NCI-H345 (cell line): ENCODE data around the gene MSRB1.
"Not testable (repeated sequence)": the region's sequence is repeated elsewhere in the genome, so short reads cannot be mapped to it uniquely, and the experiment has no call there.

Experiments used
- DNase-seq: peaks from one replicate; lab custom pipeline; 2025; lab: John Stamatoyannopoulos, UW

The MSRB1 gene

DNA sequence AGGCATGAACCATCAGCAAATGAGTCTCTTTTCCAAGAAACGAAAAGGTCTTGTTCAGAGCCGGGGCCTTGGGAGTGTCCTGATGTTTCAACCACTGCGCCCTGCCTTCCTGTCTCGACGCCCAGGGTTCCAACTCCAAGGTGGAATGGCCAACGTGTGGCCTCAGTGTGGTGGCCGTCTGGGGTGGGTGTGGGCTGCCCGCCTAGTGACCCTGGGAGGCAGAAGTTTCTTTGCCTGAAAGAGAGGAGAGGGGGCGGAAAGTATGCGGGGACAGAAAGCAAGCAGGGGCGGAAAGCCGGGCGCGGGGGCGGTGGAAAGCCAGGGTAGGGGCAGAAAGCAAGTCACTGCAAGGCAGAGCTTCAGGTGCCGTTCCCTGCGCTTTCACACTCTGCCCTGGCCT is 4.1 kb downstream of the MSRB1 start:
- no peak for DNase-seq

DNA sequence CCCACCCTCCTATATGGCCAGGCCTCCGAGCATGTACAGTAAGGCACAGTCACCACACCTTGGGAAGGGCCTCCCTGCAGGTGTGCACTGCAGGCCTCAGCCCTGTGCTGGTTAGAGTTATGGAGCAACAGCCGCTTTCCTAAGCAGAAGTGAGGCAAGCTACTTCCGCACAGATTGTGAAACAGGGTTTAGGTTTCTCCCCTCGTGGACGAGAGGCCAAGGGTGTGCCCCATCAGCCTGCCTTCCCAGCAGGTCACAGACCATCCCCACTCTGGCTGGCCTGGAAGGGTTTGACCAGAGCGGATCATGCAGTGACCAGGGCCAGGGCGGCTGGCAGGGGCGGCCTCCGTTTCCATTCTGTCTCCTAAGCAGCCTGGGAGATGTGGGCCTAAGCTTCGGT is 4.7 kb downstream of the MSRB1 start:
- DNase-seq = no peak

DNA sequence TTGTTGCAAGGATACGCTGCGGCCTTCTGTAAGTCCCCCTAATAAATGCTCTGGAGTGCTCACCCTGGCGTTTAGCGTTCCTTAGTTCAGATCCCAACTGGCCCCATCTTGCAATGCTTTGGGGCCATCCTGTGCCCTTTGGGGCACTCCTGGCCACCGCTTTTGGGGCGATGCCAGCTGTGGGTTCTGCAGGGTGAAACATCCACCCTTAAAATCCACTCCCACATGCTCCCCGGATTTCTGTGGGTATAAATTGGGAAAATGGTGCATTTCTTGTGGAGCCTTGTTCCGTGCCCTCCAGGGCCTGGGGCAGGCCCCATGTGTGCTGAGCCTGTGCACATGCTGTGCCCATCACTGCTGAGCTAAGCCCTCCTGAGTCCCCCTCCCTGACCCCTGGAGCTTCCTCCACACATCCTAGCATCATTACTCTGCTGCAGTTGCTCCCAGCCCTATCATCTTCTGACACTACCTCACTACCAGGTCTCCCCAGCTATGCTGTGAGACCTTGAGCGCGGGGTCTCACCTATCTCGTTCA is 6.0 kb downstream of the MSRB1 start:
- no peak for DNase-seq

DNA sequence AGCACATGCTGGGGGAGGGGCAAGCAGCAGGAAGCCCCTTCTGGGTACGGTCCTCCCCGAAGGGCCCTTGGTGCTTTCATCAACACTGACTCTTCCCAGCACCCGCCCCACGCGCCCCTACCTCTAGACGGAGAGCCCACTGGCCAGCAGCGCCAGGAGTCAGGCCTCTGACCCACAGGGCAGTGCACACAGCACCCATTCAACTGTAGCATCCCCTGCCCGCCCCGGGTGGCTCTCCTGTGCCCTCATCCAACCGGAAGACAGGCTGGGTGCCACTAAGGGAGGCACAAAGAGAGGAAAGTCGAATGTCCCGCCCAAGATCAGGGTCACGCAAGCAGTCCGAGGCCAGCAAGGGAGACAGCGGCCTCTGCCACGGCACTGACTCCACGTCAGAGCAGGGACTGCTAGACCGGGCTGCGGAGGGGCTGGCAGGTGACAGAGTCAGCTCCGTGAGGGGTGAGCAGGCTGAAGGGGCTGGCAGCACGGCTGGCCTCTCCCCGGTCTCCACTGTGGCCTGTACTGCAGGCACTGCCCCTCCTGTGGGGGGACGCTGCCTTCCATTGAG is 9.8 kb downstream of the MSRB1 start:
- no peak for DNase-seq

DNA sequence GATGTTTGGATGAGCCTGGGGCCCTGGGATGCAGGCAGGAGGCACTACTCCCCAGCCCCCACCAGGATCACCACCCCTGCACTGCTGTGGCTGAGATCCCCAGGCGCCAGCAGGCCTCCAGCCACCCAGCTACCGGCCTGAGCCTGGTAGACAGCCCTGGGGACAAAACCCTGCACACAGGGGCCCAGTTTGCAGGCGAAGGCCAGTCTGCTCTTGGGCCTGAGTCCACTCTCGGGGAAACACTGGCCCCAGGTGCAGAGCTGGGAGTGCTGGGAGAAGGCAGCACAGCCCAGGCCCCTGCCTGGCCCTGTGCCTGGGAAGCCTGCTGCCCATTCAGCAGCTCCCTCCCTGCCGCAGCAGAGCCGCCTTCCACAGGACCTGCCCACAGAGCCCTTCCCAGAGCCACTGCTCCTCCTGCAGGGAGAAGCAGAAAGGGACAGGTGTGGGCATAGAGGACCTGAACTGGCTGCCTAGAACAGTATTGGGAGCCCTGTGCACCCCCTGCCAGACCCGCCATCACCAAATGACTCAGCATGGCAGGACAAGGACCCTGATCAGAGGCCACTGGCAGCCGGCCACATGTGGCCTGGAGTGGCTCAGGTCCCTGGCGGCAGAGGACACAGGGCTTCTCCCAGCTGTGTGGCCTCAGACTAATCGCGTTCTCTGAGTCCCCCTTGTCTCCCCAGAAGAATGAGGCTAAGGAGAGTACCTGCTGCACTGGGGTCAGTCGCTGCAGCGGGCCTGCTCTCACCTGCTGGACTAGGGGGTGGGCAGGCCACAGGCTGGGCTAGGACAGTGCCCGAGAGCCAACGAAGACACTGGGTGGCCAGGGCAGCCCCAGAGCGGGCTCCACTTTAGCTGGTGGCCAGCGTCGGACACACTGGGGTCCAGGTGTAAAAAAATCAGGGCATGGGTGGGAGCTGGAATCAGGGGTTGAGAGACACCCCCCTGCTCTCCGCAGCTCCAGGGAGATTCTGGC is 10.7 kb downstream of the MSRB1 start:
- DNase-seq = no peak

DNA sequence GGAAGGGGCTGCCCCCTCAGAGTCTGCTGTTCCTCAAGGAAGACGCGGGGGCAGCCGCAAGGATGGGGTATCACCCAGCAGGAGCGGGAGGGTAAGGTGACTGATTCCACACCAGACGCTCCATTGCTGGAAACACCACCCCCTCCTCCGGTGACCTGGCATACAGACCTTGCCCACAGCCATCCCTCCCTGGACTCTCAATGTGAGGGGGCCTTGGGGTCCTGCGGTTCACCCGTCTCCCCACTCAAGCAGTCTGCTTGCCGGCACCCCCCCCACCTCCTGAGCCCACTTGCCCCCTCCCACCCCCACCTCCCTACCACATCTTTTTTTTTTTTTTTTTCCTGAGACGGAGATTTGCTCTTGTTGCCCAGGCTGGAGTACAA is 12.7 kb downstream of the MSRB1 start:
- no peak for DNase-seq

DNA sequence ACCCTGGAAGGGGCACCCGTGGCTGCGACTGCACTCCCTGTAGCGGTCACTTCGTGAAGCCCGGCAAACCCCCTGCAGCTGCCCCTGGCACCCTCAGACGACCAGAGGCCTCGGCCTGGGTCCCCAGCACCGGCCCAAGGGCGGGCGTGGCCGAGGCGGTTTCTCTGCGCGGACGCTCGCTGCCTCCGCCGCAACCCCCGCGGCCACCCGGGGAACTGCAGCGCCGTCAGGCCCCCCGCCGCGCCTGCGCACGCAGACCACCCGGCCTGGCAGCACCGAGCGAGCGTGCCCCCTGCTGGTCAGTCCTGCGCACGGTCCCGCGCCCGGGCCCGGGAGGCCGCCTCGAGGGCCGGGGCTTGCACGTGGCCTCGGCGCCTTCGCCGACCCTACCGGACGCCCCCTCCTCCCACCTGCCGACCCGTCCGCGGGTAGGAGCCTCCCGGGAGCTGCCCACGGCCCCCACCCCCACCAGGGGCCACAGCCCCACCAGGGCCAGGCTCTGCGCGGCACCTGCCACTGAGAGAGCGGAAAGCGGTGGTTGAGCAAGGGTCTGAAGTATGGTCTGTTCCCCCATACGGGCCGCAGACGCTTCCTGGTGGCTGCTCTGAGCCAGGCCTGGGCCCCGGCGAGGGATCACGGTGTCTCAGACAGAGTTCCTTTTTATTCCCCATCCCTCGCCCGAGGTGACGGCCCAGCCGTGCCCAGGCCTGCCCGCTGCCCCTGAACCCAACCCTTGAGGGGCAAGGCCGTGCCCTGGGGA is 13.2 kb downstream of the MSRB1 start:
- DNase-seq = peak; percentile 86

DNA sequence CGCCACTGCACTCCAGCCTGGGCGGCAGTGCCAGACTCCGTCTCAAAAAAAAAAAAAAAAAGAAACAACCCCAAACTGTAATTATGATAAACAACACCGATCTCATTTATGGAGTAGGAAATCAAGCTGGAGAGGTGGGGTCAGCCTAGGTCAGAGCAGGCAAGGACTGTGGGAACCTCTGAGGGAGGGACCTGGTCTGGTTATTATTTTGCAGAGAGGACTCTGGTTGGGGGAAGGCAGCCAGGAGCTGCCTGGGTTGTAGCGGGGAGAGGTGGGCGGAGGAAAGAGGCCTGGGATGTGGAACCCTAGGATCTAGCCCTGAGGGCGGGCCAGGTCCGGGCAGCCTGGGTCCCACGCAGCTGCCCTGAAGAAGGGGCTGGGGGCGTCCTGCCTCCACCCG is 13.9 kb downstream of the MSRB1 start:
- DNase-seq = peak; percentile 17

DNA sequence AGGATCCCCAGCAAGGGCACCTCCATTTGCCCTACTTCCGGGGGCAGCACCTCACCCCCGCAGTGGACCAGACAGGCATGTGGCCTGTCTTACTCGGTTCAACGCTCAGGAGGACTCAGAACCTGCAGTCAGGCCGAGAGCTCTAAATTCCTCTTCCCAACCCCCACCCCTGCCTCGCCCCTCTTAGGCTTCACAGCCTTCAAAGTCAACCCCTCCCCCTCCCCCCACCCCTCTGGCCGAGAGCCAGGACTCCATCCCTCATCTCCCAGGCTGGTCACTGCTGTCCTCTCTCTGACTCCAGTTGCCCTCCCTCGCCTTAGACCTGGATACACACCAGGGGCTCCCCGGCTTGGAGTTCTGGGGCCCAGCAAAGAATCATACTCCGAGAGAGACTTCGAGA is 16.7 kb downstream of the MSRB1 start:
- no peak for DNase-seq

DNA sequence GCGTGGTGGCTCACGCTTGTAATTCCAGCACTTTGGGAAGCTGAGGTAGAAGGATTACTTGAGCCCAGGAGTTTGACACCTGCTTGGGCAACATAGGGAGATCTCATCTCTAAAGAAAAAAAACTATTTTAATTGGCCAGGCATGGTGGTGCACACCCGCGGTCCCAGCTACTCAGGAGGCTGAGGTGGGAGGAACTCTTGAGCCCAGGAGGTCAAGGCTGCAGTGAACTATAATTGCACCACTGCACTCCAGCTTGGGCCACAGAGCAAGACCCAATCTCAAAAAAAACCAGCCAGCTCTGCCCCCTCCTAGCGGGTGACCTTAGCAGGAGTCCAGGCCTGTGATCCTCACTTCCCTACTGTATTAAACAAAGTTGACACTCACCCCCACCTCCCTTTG is 18.9 kb downstream of the MSRB1 start:
- no peak for DNase-seq

DNA sequence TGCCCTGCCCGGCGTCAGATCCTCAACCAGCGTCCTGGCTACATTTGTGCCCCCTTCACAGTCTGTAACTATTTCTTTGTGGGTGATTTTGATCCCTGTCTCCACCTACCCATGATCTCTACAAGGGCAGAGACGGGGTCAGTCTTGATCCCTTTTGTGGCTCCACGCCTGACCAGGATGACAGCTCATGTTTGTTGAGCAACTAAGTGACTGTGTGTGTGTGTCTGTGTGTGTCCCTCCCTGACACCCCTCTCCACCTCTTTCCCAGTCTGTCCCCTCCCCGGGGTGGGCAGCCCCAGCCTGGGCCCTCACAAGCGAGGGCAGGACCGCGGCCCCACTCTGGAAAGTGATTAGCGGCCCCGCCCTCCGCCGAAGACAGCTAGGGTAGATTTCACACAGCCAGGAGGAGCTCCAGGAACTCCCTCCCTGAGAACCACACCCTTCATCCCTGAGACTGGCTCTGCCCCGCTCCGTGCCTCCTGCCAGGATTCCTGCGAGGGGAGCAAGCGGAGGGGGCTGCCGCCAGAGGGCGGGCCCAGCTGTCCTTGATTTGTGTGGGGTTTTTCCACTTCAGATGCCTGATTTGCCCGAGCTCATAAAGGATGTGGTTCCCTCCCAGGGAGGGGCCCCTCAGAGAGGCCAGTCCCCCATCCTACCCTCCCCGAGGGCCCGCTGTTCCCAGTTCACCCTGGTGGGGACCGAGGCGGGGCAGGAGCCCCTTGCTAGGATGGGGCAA is 19.5 kb downstream of the MSRB1 start:
- DNase-seq = no peak

DNA sequence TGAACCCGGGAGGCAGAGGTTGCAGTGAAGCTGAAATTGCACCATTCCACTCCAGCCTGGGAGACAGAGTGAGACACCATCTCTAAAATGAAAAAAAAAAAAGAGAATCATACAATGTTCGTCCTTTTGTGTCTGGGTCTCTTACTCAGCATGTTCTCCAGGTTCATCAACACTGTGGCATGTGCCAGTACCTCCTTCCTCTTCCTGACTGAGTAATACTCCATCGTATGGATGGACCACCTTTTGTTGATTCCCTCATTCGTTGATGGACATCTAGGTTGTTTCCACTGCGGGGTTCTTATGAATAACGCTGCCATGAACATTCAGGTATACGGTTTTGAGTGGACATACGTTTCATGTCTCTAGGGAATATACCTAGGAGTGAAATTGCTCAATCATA is 20.6 kb downstream of the MSRB1 start:
- no peak for DNase-seq

DNA sequence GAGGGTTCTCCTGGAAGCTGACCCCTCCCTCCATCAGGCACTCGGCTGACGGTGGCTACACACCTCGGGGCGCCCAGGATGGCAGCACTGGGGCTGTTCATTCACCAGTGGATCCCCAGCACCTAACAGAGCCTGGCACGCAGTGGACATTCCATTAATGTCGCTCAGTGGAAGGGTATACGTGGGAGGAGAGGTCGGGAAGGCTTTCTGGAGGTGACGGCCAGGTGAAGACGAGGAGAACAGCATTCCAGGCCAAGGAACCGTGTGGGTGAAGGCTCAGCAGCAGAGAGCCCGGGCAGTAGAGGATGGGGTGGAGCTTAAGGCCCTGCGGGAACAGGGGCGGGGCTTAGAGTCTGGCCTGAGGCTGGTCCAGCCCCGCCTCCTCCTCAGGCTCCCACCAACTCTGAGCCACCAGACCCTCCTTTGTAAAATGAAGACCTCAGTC is 22.2 kb downstream of the MSRB1 start:
- peak; percentile 39 for DNase-seq

DNA sequence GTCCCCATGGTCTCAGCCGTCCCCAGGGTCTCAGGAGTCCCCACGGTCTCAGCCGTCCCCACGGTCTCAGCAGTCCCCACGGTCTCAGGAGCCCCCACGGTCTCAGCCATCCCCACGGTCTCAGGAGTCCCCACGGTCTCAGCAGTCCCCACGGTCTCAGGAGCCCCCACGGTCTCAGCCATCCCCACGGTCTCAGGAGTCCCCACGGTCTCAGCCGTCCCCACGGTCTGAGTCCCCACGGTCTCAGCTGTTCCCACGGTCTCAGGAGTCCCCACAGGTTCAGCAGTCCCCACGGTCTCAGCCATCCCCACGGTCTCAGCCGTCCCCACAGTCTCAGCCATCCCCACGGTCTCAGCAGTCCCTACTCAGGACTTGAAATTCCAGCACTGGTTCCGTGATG is 22.9 kb downstream of the MSRB1 start:
- DNase-seq = not testable (repeated sequence)

DNA sequence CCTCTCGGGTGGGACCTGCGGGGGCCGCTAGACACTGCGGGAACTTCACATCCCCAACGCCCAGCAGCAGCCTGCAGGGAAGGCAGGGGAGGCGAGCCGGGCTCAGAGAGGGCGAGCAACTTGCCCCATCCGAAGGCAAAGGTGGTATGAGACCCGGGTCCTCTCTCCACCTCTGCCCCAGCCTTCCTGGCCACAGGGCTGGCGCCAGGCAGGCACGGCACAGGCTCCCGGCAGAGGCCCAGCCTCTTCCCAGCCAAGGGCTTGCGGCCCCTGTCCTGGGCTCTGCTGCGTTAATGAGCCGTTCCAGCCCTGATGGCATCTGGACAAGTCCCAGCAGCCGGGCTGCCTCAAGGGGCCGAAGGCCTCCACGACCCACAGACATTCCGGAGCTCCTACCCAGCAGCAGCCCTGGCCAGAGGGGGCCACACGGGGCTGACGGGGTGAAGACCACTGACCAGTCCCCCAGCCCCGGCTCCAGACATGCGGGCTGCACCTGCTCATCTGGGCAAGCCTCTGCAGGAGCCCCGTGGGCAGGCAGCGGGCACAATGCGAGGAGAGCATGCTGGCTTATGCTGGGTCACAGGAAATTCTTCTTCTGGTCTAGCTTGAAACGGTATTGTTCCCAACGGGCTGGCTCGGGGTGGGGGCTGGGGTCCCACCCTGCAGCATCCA is 23.5 kb downstream of the MSRB1 start:
- DNase-seq = no peak

DNA sequence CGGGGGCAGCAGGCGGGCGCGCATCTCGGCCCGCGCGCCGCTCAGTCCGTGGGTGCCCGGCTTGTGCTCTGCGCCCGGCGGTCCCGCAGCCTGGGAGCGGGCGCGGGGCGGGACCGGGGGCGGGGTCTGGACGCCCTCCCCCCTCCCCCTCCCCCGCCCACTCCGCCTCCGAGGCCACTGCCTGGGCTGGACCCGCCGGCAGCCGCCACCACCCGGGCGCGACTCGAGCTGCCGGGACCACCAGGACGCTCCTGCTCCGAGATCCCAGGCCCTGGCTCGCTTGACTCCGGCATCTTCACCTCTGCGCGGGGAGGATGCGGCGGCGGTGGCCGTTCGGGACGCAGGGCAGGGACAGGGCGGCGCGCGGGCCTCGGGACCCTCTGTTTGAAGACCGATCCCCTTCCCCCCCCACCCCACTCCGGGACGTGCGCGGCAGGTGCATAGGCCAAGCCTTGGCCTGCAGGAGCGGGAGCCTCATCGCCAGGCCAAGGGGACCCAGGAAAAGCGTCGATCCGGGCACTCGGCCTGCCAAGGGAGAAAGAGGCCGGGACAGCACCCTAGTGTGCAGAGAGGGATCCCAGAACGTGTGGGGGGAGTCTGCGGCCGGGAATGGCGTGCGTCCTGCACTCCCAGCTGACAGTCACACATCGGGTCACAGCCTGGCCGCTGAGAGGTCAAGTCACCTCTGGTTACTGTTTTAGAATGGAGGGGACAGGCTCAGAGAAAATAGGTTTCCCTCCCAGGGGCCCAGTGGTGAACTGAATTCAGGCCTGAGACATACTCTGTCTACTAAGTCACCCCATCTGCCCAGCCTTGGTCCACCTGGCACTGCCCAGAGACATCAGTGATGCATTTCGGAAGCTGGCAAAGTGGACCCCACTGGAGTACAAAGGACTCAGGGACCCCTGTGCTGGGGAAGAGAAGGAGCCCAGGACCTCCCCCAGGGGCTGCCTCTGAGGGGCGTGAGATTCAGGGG is 24.4 kb downstream of the MSRB1 start, which contains the start of gene HS3ST6:
TSS of gene HS3ST6 (minus strand) at position 65 of the 976 bp plus-strand sequence. CDS start 92 bp downstream, outside the sequence.
- DNase-seq = peak; percentile 61

DNA sequence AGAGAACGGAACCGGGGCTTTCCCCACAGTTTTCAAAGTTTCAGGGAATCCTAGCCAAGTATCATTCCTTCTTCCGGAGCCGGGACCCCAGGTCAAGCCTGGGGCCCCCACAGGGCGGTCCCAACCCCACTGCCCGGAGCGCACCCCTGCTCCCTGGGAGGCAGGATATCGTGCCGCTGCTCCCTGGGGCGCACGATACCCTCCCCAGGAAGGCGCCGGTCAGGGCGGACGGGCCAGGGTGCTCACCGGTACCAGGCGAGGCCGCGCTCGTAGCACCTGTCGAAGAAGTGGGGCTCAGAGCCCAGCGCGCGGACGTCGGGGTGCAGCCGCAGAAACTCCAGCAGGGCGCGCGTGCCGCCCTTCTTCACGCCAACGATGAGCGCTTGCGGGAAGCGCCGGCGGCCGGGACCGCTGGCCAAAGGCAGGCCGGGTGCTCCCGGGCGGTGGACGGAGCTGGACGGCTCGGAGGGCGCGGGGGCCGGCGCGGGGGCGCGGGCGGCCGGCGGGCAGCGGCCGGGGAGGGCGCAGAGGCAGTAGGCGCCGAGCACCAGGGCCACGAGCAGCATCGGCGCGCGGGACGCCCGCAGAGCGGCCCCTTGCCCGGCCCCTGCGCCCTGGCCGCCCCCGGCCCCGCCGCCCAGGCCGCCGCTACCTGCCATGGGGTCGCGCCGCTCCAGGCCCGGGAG is 25.2 kb downstream of the MSRB1 start:
- no peak for DNase-seq

DNA sequence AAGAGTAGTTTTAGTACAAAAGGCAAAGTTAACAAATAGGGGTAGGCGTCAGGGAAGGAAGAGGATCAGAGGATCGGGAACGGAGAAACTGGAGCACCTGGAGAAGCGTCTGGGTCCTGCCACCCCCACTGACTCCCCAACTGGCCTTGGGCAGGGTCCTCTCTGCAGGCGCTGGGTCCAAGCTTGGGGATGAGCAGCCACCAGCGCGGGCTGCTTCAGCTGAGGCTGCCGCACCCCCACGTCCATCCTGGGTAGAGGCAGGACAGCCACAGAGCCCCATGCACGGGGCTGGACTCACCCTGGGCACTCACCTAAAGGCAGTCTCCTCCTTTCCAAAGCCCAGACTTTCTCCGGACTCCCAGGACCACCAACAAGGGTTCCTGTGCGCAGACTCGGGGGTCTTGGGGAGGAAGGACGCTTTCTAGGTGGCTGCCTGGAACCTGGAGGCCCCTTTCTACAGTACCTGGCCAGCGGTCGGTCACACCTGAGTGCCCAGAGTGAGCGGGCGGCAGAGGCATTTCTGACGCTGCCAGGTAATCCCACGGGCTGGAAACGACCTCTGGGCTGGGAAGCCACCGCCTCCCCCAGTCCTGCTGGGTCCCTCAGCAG is 25.8 kb downstream of the MSRB1 start:
- no peak for DNase-seq

DNA sequence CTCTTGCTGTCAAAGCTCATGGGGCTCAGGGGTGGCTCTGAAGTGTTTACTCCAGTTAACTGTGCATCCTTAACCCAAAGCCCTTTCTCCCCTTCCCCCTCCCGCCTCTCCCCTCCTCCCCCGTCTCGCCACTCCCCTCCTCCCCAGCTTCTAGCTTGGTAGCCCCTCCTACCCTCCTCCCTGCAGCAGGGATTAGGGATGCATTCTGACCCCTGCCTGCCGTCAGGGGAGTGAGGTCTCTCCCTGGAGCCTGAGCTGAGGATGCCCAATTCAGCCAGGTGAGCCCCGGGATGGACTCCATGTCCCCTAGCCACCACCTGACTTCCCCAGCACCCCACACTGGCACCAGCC is 26.4 kb downstream of the MSRB1 start:
- peak; percentile 40 for DNase-seq
